Endothelial cell of umbilical vein (primary cell): ENCODE measurements around the gene SLC9B2. TPM values are rescaled to one million over a fixed set of nuclear protein-coding genes. Genes with fewer than 3 reads are reported as not detected.

Experiments used
- BruUV-seq: library from RNA; stranded (reverse); fragments of 400-500 nt; replicated peaks from 2 replicates; lab custom pipeline; 2021; lab: Mats Ljungman, UMichigan
- CTCF ChIA-PET: fragments of 300-600, 350-600 bp; sonication (Branson Sonifier 250); formaldehyde crosslinking; loops from one replicate; lab custom pipeline; 2021; ENCODE audit warnings: antibody characterized with exemption, inconsistent platforms; lab: Charles Lee
- POLR2A ChIA-PET: fragments of 300-600, 350-600 bp; sonication (Branson Sonifier 250); formaldehyde crosslinking; loops from one replicate; lab custom pipeline; 2021; ENCODE audit warnings: antibody characterized with exemption, inconsistent platforms; lab: Charles Lee
- DNase-seq: peaks from one replicate; pipeline ENCODE4 v3.0.0-alpha.2; 2011; ENCODE audit warnings: low read depth, low spot score
- FAIRE-seq: peaks from 2 replicates; lab custom pipeline; 2011; peaks lifted over from hg19 to GRCh38; lab: Jason Lieb, UNC
- H2AFZ ChIP-seq: 2 replicates; pipeline ENCODE4 v1.6.0; 2012; ENCODE audit warnings: low read depth, low read length, control low read depth, inconsistent platforms
- H3K27ac ChIP-seq: 2 replicates; pipeline ENCODE4 v1.5.1; 2011; ENCODE audit warnings: low read depth, mild to moderate bottlenecking, control low read depth, low read length, moderate library complexity; ENCODE audit not compliant: insufficient read depth
- H3K27me3 ChIP-seq, 2 experiments: 2 replicates each; pipeline versions ENCODE4 v1.6.0 to v1.6.1; 2011; ENCODE audit warnings: low read length in 2 of 2, mixed read lengths in 1 of 2; ENCODE audit not compliant: control insufficient read depth in 2 of 2, insufficient read depth in 2 of 2
- H3K36me3 ChIP-seq, 2 experiments: 2 replicates in 1 of 2; 3 replicates in 1 of 2; pipeline ENCODE4 v1.5.1; 2011; ENCODE audit warnings: low read length in 2 of 2, mild to moderate bottlenecking in 1 of 2, moderate library complexity in 1 of 2; ENCODE audit not compliant: control insufficient read depth in 2 of 2, insufficient read depth in 2 of 2; ENCODE audit errors: extremely low read depth in 1 of 2
- H3K4me1 ChIP-seq: 3 replicates; pipeline ENCODE4 v1.5.1; 2011; ENCODE audit warnings: mild to moderate bottlenecking, low read length; ENCODE audit not compliant: control insufficient read depth, insufficient read depth; ENCODE audit errors: extremely low read depth
- H3K4me2 ChIP-seq: 2 replicates; pipeline ENCODE4 v1.6.1; 2011; ENCODE audit warnings: low read length, control low read depth, mixed read lengths; ENCODE audit not compliant: insufficient read depth
- H3K4me3 ChIP-seq, 3 experiments: fragments of 200-600 bp in 1 of 3; sonication (generic), shearing (Covaris generic) in 1 of 3; replicated peaks in 1 of 3; 2 replicates each; pipeline ENCODE4 v1.5.1; 2011 to 2016; ENCODE audit warnings: control low read depth in 3 of 3, low read length in 3 of 3, mild to moderate bottlenecking in 2 of 3, inconsistent platforms in 1 of 3, low read depth in 1 of 3, moderate library complexity in 1 of 3; ENCODE audit not compliant: insufficient read depth in 1 of 3
- H3K79me2 ChIP-seq: 2 replicates; pipeline ENCODE4 v1.6.0; 2012; ENCODE audit warnings: low read length, inconsistent platforms; ENCODE audit not compliant: control insufficient read depth, insufficient read depth
- H3K9ac ChIP-seq: replicated peaks from 2 replicates; pipeline ENCODE3; 2011; ENCODE audit warnings: low read length, control low read depth; ENCODE audit not compliant: insufficient read depth; ENCODE audit errors: extremely low read depth
- H3K9me1 ChIP-seq: replicated peaks from 3 replicates; pipeline ENCODE4 v1.6.0; 2011; ENCODE audit warnings: mild to moderate bottlenecking, low read length; ENCODE audit not compliant: control insufficient read depth, insufficient read depth; ENCODE audit errors: extremely low read depth
- H3K9me3 ChIP-seq: replicated peaks from 2 replicates; pipeline ENCODE4 v1.5.1; 2012; ENCODE audit warnings: low read length, inconsistent platforms; ENCODE audit not compliant: control insufficient read depth, insufficient read depth
- H4K20me1 ChIP-seq: replicated peaks from 2 replicates; pipeline ENCODE3; 2011; ENCODE audit warnings: mild to moderate bottlenecking, low read length; ENCODE audit not compliant: control insufficient read depth, insufficient read depth; ENCODE audit errors: extremely low read depth
- CTCF ChIP-seq, 2 donors: IDR thresholded peaks; 1 replicate in 1 of 2; 2 replicates in 1 of 2; pipeline ENCODE4 v1.5.1; 2011; ENCODE audit warnings: low read length in 2 of 2, mild to moderate bottlenecking in 2 of 2, moderate library complexity in 2 of 2, control low read depth in 1 of 2, inconsistent platforms in 1 of 2, low read depth in 1 of 2; ENCODE audit not compliant: insufficient read depth in 1 of 2; ENCODE audit errors: extremely low read depth in 1 of 2
- EZH2 ChIP-seq: IDR thresholded peaks from 2 replicates; pipeline ENCODE4 v1.6.1; 2012; ENCODE audit warnings: borderline replicate concordance, low read depth, mild to moderate bottlenecking, moderate library complexity, low read length, inconsistent platforms; ENCODE audit not compliant: severe bottlenecking
- FOS ChIP-seq: IDR thresholded peaks from 2 replicates; pipeline ENCODE4 v1.6.1; 2011; ENCODE audit warnings: mild to moderate bottlenecking, low read length, moderate library complexity, borderline replicate concordance; ENCODE audit not compliant: insufficient read depth
- GATA2 ChIP-seq: IDR thresholded peaks from 2 replicates; pipeline ENCODE4 v1.7.0; 2011; ENCODE audit warnings: low read depth, mild to moderate bottlenecking, moderate library complexity, mixed read lengths, low read length; ENCODE audit not compliant: insufficient read length, insufficient read depth
- JUN ChIP-seq: IDR thresholded peaks from 2 replicates; pipeline ENCODE4 v1.6.1; 2011; ENCODE audit warnings: borderline replicate concordance, low read depth; ENCODE audit not compliant: insufficient read length, insufficient read depth
- MAX ChIP-seq: IDR thresholded peaks from 2 replicates; pipeline ENCODE4 v1.6.1; 2011; ENCODE audit not compliant: insufficient read depth, insufficient read length
- MYC ChIP-seq: IDR thresholded peaks from one replicate; pipeline ENCODE4 v1.6.1; 2011; ENCODE audit warnings: mild to moderate bottlenecking, low read depth, low read length
- POLR2A ChIP-seq: IDR thresholded peaks from 2 replicates; pipeline ENCODE4 v1.6.1; 2012; ENCODE audit warnings: low read depth, mild to moderate bottlenecking, control low read depth, low read length
- POLR2AphosphoS5 ChIP-seq: IDR thresholded peaks from 2 replicates; pipeline ENCODE4 v1.6.1; 2012; ENCODE audit warnings: low read depth, mild to moderate bottlenecking, control low read depth, low read length, moderate library complexity; ENCODE audit not compliant: insufficient read depth
- dilution Hi-C: fragments of 300-500 bp; cut with MboI; formaldehyde crosslinking; loops from one replicate; pipeline ENCODE4 v1.15.0; 2019; ENCODE audit warnings: low sequenced_read_pairs; ENCODE audit not compliant: extremely low pct_ligation_motif_present
- intact Hi-C: fragments of 100-400 bp; cut with micrococcal nuclease; formaldehyde crosslinking; loops from one replicate; pipeline ENCODE4 v1.10.0; 2022
- polyA plus RNA-seq, 4 experiments: library from polyadenylated mRNA; depleted of rRNA in 3 of 4; stranded (reverse) in 3 of 4; unstranded in 1 of 4; fragments of >200 nt; gene quantifications; 2 replicates each; pipeline versions ENCODE4 v1.2.1 to v1.2.3, GENCODE V29; 2011 to 2012; ENCODE audit warnings: missing spikeins in 1 of 4
- total RNA-seq: library from RNA; stranded (reverse); gene quantifications from 2 replicates; pipeline ENCODE4 v1.2.3, GENCODE V29; 2021

SLC9B2 gene
- total and polyA plus RNA-seq, 2 donors (not counting 3 experiments of a cell fraction or from before 2014, with no cell fraction given) = 9.6 to 23.5 TPM

DNA sequence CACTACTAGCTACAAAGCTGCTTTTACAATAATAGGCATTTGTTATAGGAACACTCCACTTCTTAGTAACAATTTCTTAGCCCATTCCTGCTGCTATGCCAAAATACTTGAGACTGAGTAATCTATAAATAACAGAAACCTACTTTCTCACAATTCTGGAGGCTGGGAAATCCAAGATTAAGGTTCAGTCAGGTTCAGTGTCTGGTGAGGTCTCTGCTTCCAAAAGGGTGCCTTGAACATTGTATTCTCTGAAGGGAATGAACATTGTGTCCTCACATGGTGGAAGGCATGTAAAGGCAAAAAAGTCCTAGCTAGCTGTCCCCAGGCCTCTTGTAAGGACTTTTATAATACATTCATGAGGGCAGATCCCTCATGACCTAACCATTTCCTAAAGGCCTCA is 64.0 kb downstream of the SLC9B2 start:
- H3K9me3 ChIP-seq = no peaks in the 10 kb centered on the region
- no peak overlapping the region for H3K4me3 ChIP-seq
- no peak overlapping the region for H2AFZ ChIP-seq
- H3K27ac ChIP-seq = no peak overlapping the region
- no peak for FAIRE-seq
- intact Hi-C loops (no loop called here), dilution Hi-C loops (no loop called here)
- no peak for TF ChIP-seq MYC
- no peak for TF ChIP-seq MAX
- no peak for TF ChIP-seq GATA2
- no peak for TF ChIP-seq JUN
- no peak for TF ChIP-seq CTCF (IDR thresholded peaks at IDR 0.05; ENCODE audit: extremely low read depth in 1 of 2, insufficient read depth in 1 of 2, low read depth in 1 of 2, low read length in 2 of 2)
- no peak for TF ChIP-seq EZH2
- no peak for TF ChIP-seq POLR2A
- TF ChIP-seq POLR2AphosphoS5 = no peak
- TF ChIP-seq FOS = no peak
- no peaks in the 10 kb centered on the region for H3K4me1 ChIP-seq
- H4K20me1 ChIP-seq = no peaks in the 10 kb centered on the region
- H3K36me3 ChIP-seq = no peaks in the 10 kb centered on the region
- no peaks in the 10 kb centered on the region for H3K79me2 ChIP-seq
- H3K9me1 ChIP-seq = no peaks in the 10 kb centered on the region
- ChIA-PET POLR2A (no interaction called here), CTCF (interaction anchor here (1.0 to 3.9 kb wide), 2 partner anchors 392 to 581 kb away, joined by 3 to 28 read pairs; no protein-coding TSS in a partner anchor)
- DNase-seq = no peak
- no peak overlapping the region for H3K9ac ChIP-seq
- no peak overlapping the region for H3K4me2 ChIP-seq
- no peaks in the 10 kb centered on the region for H3K27me3 ChIP-seq
- BruUV-seq = no TSS peak
